ENCODE results near the gene HMCN1.
"Not testable (repeated sequence)": the region's sequence is repeated elsewhere in the genome, so short reads cannot be mapped to it uniquely, and the experiment has no call there.

The HMCN1 gene

DNA sequence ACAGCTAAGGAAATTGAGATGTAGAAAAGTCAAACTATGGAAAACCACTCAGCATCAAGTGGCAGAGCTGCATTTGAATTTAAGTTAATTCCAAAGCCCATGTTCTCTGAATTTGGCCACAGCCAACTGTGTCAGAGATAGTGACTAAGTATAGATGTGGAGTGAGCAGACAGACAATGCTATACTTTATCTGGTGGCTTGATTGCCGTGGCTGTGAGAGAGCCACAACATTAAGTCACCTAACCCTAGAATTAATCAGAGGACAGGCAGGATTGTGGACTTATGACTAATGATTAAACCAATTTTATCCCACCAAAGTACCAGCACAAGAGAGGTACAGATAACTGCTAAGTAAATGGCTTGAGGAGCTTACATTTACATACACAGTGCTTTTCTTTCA, 431.1 kb downstream of the HMCN1 start:
- no peak for DNase-seq

DNA sequence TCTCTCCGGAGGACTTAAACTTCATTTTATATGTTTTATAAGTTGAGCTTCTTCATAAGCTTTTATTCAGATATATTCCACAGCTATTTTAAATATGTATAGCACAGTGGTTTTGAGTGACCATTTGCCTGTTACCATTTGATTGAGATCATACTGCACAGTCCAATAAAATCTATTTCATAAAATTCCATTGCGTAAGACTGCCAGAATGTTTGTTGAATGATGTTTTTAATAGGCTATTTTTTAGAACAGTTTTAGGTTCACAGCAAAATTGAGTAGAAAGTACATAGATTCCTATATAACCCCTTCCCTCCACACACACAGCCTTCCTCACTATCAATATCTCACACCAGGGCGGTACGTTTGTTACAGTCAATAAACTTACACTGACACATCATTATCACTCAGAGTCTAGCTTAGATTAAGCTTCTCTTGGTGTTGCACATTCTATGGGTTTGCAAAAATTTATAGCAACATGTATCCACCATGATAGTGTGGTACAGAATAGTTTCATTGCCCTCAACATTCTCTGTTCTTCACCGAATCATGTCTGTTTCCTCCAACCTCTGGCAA, 433.0 kb downstream of the HMCN1 start:
- no peak for DNase-seq

GRCh38 chr1:186175588-186175987, 441.4 kb downstream of the HMCN1 start:
- no peak for DNase-seq

- DNase-seq = no peak
Measured at GRCh38 chr1:186178426-186179043, 444.3 kb downstream of the HMCN1 start.

DNA sequence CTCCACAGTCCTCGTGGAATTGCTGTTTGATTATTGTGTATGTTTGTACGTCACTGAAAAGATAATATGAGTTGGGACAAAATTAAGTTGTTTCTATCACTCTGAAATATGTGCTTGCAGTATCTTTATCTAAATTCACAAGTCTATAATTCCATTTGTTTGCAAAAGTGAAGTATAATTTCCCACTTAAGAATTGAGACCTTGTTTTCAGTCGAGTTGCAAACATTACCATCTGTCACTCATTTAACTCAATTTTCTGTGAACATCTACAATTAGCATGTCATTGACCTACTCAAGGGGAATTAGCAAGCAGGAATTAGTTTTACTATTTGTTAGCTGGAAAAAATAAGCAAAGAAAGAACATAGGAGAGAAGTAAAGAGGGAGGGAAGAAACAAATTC, 445.0 kb downstream of the HMCN1 start:
- DNase-seq = peak in 1 of 2 experiments; percentile 34

- no peak for DNase-seq
Measured at GRCh38 chr1:186183219-186183618, 449.0 kb downstream of the HMCN1 start.

- no peak for DNase-seq
Measured at GRCh38 chr1:186183970-186184628, 449.9 kb downstream of the HMCN1 start.

DNA sequence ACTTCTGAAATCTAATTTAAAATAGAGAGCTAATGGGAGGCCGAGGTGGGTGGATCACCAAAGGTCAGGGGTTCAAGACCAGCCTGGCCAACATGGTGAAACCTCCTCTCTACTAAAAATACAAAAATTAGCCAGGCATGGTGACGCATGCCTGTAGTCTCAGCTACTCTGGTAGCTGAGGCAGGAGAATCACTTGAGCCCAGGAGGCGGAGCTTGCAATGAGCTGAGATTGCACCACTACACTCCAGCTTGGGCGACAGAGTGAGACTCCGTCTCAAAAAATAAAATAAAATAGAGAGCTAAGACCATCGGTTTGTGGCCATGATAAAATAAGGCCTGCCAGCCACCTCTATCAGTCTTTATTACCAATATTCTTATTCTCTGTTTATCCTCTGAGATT, 452.1 kb downstream of the HMCN1 start:
- DNase-seq = not testable (repeated sequence)

GRCh38 chr1:186187601-186188000, 453.4 kb downstream of the HMCN1 start:
- DNase-seq = no peak

GRCh38 chr1:186188004-186188539, 453.9 kb downstream of the HMCN1 start:
- no peak for DNase-seq

DNA sequence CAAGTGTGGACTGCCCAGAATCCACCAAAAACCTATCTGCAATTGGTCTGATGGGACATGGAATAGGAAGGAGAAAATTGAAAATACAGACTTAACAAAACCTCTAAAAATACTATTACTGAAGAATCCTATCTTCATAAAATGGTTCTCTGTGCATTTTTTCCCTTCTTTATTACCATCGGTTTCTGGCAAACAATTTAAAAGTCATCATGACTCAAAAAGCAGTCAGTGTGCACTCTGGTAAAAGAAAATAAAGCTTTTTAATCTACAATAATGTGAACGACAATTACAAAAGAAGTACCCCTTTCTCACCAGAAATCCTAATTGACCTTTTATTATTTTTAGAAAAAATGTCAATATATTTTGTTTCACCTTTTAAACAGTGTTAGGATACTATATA, 454.5 kb downstream of the HMCN1 start:
- no peak for DNase-seq

- DNase-seq = no peak
Measured at GRCh38 chr1:186189156-186189555, 455.0 kb downstream of the HMCN1 start.

GRCh38 chr1:186191511-186191910, 457.3 kb downstream of the HMCN1 start:
- no peak for DNase-seq

DNA sequence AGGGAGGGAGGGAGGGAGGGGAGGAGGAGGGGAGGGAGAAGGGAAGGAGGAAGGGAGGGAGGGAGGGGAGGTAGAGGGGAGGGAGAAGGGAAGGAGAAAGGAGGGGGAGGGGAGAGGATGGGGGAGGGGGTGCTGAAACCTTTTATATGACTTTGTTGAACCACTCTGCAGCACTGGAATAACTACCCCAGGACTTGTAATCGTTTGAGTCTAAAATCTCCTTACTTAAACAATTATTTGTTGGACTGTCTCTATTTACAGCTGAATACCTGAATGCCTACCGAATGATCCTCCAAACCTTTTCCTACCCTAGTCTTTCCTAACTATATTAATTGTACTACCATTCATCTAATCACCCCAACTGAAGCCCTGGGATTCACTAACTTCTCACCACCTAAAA, 459.0 kb downstream of the HMCN1 start:
- DNase-seq = no peak

DNA sequence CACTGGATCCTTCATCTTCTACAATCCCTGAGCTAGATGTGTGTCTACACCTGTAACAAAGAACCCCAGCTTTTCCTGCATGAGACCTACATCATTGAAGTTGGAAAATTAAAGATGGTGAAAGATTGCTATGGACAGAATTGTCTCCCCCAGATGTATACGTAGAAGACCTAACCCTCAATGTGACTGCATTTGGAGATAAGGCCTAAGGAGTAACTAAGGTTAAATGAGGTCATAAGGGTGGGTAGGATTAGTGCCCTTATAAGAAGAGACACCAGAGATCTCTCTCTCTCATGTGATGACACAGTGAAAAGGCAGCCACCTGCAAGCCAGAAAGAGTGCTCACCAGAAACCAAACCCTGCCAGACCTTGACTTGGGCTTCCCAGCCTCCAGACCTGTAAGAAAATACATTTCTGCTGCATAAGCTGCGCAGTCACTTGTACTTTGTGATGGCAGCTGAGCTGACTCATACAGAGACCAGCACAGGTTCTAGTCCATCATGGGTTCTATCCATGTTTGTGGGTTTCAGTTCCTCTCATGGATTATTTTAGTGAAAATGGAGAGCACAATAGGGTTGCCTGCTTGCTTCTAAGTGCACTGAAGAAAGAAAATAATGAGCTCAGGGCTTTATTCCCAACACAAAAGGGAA, 460.0 kb downstream of the HMCN1 start:
- DNase-seq = no peak

DNA sequence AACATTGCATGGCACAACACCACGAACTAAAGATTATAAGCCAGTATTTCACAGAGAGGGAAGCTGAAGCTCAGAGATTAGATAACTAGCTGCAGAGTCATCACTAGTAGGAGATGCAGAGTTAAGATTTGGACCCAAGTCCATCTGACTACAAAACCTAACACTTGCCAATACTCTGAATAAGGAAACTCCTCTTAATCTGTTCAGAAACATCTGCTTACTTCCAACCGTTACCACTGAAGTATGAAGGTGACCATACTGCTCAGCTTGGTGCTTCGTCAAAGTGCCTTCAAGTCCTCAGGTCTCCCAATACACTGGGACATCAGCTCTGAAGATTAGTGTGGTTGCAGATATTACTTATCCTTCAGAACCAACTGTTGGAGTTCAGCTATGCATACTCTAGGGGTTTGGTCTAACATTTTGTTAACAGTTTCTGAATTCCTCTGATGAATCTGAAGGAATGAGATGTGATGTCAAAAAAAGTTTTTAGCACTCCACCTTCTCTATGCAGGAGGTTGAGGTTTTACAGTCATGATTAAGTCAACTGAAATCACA, 461.3 kb downstream of the HMCN1 start:
- no peak for DNase-seq

DNA sequence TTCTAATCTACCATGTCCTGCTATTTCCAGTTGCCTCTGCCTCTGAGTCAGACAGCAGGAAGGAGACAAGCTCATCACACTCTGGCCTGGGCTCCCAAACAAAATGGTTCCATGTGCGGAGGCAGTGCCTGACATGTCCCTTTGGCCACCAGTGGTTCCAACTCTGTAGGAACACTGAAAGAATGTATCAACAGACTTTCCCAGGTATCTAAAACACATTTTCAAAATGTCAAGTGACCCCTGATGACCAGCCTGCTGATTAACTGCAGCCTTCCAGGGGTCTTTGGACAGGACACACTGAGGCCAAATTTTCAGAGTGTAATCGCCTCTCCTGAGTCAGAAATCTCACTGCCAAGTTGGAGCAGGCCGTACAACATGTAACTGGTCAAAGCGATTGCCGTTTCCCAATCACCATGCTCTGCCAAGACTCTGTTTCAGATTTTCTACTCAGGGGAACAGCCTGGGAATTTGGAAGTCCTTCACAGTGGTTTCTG, 468.1 kb downstream of the HMCN1 start:
- DNase-seq = no peak

- DNase-seq = no peak
Measured at GRCh38 chr1:186202776-186203175, 468.6 kb downstream of the HMCN1 start.

GRCh38 chr1:186206048-186206570, 471.9 kb downstream of the HMCN1 start:
- DNase-seq = no peak

DNA sequence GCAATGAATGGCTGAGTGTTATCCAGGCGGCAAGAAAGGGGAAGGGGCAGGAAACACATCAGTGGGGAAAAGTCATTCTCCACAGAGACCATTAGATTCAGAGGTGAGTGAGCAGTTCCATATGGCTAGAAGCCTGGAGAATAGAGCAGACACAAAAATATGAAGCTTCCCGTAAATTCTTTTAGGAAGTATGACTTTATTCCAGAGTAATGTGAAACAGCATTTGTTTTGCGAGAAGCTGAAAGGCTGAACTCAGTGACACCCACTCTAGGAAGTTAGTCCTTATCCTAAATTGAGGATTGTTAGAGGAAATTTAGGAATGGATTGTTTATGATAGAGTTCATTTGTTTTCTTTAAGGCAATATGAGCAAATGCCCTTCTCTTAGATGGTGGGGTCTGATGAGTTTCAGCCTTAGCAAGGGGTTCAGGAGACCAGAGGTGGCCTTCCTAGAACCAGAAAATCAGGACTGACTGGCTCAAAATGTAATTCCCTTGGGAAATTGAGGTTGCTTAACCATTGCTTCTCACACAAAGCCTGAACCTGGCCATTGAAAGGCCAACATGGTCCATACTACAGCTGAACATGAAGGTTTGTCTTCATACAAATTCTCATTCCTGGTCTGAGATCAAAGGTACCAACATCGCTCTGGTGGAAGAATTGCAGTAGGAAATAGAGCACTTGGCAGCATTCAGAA, 473.3 kb downstream of the HMCN1 start:
- DNase-seq = no peak

DNA sequence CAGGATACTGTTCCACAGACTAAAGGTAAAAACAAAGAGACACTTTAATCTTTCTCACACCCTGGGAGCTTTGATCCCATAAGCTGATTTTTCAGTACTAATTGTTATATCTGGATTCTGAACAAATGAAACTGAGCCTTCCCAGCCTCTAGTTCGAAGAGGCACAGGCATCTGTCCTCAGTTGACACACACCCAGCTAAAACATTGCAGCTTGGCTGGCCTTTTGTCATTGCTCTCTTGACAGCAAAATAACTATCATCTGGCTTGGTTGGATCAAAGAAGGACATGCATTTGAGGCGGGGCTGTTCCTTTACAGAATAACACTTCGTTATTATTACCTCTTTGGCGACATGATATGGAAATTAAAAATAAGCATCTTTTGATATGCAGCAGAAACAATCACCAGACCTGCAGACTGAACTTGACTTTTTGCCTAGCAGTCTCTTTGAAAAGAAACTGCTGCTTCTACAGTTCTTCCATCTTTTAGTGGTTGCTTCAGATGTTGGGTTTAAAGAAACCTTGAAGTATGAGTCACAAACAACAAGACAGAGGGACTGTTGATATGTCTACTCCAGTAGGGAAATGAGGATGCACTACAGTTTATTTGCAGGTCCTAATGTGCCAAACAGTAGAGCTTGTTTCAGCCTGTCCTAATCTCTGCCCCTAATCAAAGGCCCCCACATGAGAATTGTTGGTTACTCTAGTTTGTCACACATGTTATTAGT, 474.4 kb downstream of the HMCN1 start:
- no peak for DNase-seq

GRCh38 chr1:186210258-186210657, 476.1 kb downstream of the HMCN1 start:
- DNase-seq = no peak

Data from NCI-H2081 (cell line).